MM.1S (cell line): ENCODE measurements around the gene HS3ST6.
"Not testable (repeated sequence)": the region's sequence is repeated elsewhere in the genome, so short reads cannot be mapped to it uniquely, and the experiment has no call there.

Experiments
- DNase-seq: peaks from one replicate; pipeline ENCODE4 v3.0.0-alpha.2; 2015
- H2AFZ ChIP-seq: fragments of 300-600 bp; sonication (generic); 2 replicates; pipeline ENCODE4 v1.6.0; 2016; ENCODE audit warnings: antibody characterized with exemption, low read length
- H3F3A ChIP-seq: fragments of 300-600 bp; sonication (generic); 2 replicates; pipeline ENCODE4 v1.6.1; 2016; ENCODE audit warnings: mild to moderate bottlenecking, antibody characterized with exemption, low read length, moderate library complexity, mixed read lengths; ENCODE audit not compliant: insufficient read depth
- H3K27ac ChIP-seq: fragments of 300-600 bp; sonication (generic); 2 replicates; pipeline ENCODE4 v1.5.1; 2016; ENCODE audit warnings: mild to moderate bottlenecking, low read length
- H3K27me3 ChIP-seq: fragments of 300-600 bp; sonication (generic); replicated peaks from 2 replicates; pipeline ENCODE4 v1.6.0; 2016; ENCODE audit warnings: low read length; ENCODE audit not compliant: insufficient read depth
- H3K36me3 ChIP-seq: fragments of 300-600 bp; sonication (generic); replicated peaks from 2 replicates; pipeline ENCODE4 v1.6.1; 2016; ENCODE audit warnings: mild to moderate bottlenecking, low read length, mixed read lengths; ENCODE audit not compliant: insufficient read depth
- H3K4me1 ChIP-seq: fragments of 300-600 bp; sonication (generic); 2 replicates; pipeline ENCODE4 v1.6.1; 2016; ENCODE audit warnings: low read length, mixed read lengths
- H3K4me2 ChIP-seq: fragments of 300-600 bp; sonication (generic); 2 replicates; pipeline ENCODE4 v1.6.0; 2016; ENCODE audit warnings: low read depth, low read length
- H3K4me3 ChIP-seq: fragments of 300-600 bp; sonication (generic); 2 replicates; pipeline ENCODE4 v1.5.1; 2016; ENCODE audit warnings: low read length, mixed read lengths
- H3K79me2 ChIP-seq: fragments of 300-600 bp; sonication (generic); 2 replicates; pipeline ENCODE4 v1.6.1; 2016; ENCODE audit warnings: mixed run types, low read length, mixed read lengths
- H3K9ac ChIP-seq: fragments of 300-600 bp; sonication (generic); 2 replicates; pipeline ENCODE4 v1.6.1; 2016; ENCODE audit warnings: low read length, mixed read lengths
- H3K9me2 ChIP-seq: fragments of 300-600 bp; sonication (generic); replicated peaks from 2 replicates; pipeline ENCODE4 v1.6.1; 2016; ENCODE audit warnings: mild to moderate bottlenecking, low read length, mixed read lengths; ENCODE audit not compliant: insufficient read depth
- H3K9me3 ChIP-seq: fragments of 300-600 bp; sonication (generic); replicated peaks from 2 replicates; pipeline ENCODE4 v1.6.1; 2016; ENCODE audit warnings: mild to moderate bottlenecking, low read length, mixed read lengths; ENCODE audit not compliant: insufficient read depth
- H4K20me1 ChIP-seq: fragments of 300-600 bp; sonication (generic); 2 replicates; pipeline ENCODE4 v1.6.1; 2016; ENCODE audit warnings: mild to moderate bottlenecking, low read length, moderate library complexity, mixed read lengths; ENCODE audit not compliant: insufficient read depth
- CTCF ChIP-seq: fragments of 300-600 bp; sonication (generic); IDR thresholded peaks from 2 replicates; pipeline ENCODE4 v1.5.1; 2016; ENCODE audit warnings: antibody characterized with exemption, low read length, mixed read lengths
- EZH2 ChIP-seq: fragments of 300-600 bp; sonication (generic); optimal IDR thresholded peaks from 2 replicates; pipeline ENCODE3; 2017; ENCODE audit warnings: low read depth, mild to moderate bottlenecking, antibody characterized with exemption, low read length, mixed read lengths
- EZH2phosphoT487 ChIP-seq: fragments of 300-600 bp; sonication (generic); IDR thresholded peaks from 2 replicates; pipeline ENCODE4 v1.6.1; 2018; ENCODE audit warnings: antibody characterized with exemption, low read length

Gene HS3ST6

GRCh38 chr16:1940273-1941161 lies 22.3 kb upstream of the HS3ST6 start:
- Histone ChIP-seq H3K27me3 (no peaks in the 10 kb centered on the region), H3K9ac (no peak overlapping the region), H3K4me2 (no peak overlapping the region), H3K9me3 (no peaks in the 10 kb centered on the region), H3K9me2 (no peaks in the 10 kb centered on the region), H3K36me3 (peaks cover 3% of the 10 kb centered on the region; the same call in 1 of the 2 replicates), H3K4me3 (no peak overlapping the region), H2AFZ (no peak overlapping the region), H4K20me1 (no peaks in the 10 kb centered on the region), H3K4me1 (no peaks in the 10 kb centered on the region), H3K79me2 (peaks cover 4% of the 10 kb centered on the region), H3F3A (no peaks in the 10 kb centered on the region), H3K27ac (no peak overlapping the region)
- no peak for DNase-seq
- TF ChIP-seq EZH2 (no peak), EZH2phosphoT487 (no peak), CTCF (no peak)

GRCh38 chr16:1939833-1940232 lies 21.6 kb upstream of the HS3ST6 start:
- DNase-seq, H3K4me1 ChIP-seq, H3K27ac ChIP-seq, H3K9me2 ChIP-seq, H3F3A ChIP-seq, H3K27me3 ChIP-seq, H3K4me3 ChIP-seq, H3K9ac ChIP-seq, H3K36me3 ChIP-seq, H3K4me2 ChIP-seq, H4K20me1 ChIP-seq, H3K9me3 ChIP-seq, H2AFZ ChIP-seq, H3K79me2 ChIP-seq: not testable (repeated sequence)

- Histone ChIP-seq H3F3A (no peaks in the 10 kb centered on the region), H3K27ac (no peak overlapping the region), H3K9me2 (no peaks in the 10 kb centered on the region), H3K9ac (no peak overlapping the region), H3K4me2 (no peak overlapping the region), H3K27me3 (no peaks in the 10 kb centered on the region), H3K79me2 (peaks cover 4% of the 10 kb centered on the region), H4K20me1 (no peaks in the 10 kb centered on the region), H3K9me3 (no peaks in the 10 kb centered on the region), H3K4me3 (no peak overlapping the region), H3K36me3 (peaks cover 3% of the 10 kb centered on the region; the same call in 1 of the 2 replicates), H2AFZ (no peak overlapping the region), H3K4me1 (no peaks in the 10 kb centered on the region)
- no peak for TF ChIP-seq CTCF
- no peak for TF ChIP-seq EZH2phosphoT487
- no peak for TF ChIP-seq EZH2
- no peak for DNase-seq
These were observed 20.7 kb upstream of the HS3ST6 start for GRCh38 chr16:1938910-1939309.

GRCh38 chr16:1938316-1938715 lies 20.1 kb upstream of the HS3ST6 start:
- TF ChIP-seq EZH2phosphoT487 (no peak), CTCF (no peak), EZH2 (no peak)
- H3K27ac ChIP-seq, result no peak overlapping the region
- H3K4me1 ChIP-seq, result no peaks in the 10 kb centered on the region
- no peaks in the 10 kb centered on the region for H3K9me3 ChIP-seq
- no peak for DNase-seq
- H2AFZ ChIP-seq, result no peak overlapping the region
- no peak overlapping the region for H3K4me3 ChIP-seq
- no peaks in the 10 kb centered on the region for H3K27me3 ChIP-seq
- H3K36me3 ChIP-seq, result peaks cover 3% of the 10 kb centered on the region; the same call in 1 of the 2 replicates
- H3K9ac ChIP-seq, result no peak overlapping the region
- no peaks in the 10 kb centered on the region for H3K9me2 ChIP-seq
- peaks cover 4% of the 10 kb centered on the region for H3K79me2 ChIP-seq
- no peak overlapping the region for H3K4me2 ChIP-seq
- H3F3A ChIP-seq, result no peaks in the 10 kb centered on the region
- no peaks in the 10 kb centered on the region for H4K20me1 ChIP-seq
